B cell (primary cell): ENCODE measurements around the gene NCEH1. TPM values are rescaled to one million over a fixed set of nuclear protein-coding genes. Genes with fewer than 3 reads are reported as not detected.

Source experiments
- ATAC-seq: fragments of 200-7000 bp; cut with Tn5 transposase; one replicate; pipeline ENCODE4 v1.10.0; 2021; ENCODE audit warnings: low read depth, mild to moderate bottlenecking, moderate number of reproducible peaks, moderate library complexity
- CTCF ChIA-PET: fragments of 350-600 bp; sonication (Branson Sonifier 250); formaldehyde crosslinking; loops from one replicate; lab custom pipeline; 2021; ENCODE audit warnings: antibody characterized with exemption, inconsistent platforms; lab: Charles Lee
- POLR2A ChIA-PET: fragments of 350-600 bp; sonication (Branson Sonifier 250); formaldehyde crosslinking; loops from one replicate; lab custom pipeline; 2021; ENCODE audit warnings: antibody characterized with exemption; lab: Charles Lee
- DNase-seq: peaks from one replicate; pipeline ENCODE4 v3.0.0; 2013
- H2AFZ ChIP-seq: 2 replicates; pipeline ENCODE4 v1.6.1; 2012; ENCODE audit warnings: mild to moderate bottlenecking, low read depth, low read length; ENCODE audit not compliant: insufficient read depth, poor library complexity, severe bottlenecking
- H3K27ac ChIP-seq, 2 donors: 1 replicate in 1 of 2; 2 replicates in 1 of 2; pipeline ENCODE4 v1.5.1; 2012 to 2013; ENCODE audit warnings: low read length in 2 of 2, mild to moderate bottlenecking in 2 of 2, moderate library complexity in 1 of 2
- H3K27me3 ChIP-seq, 4 experiments: fragments of 200-600 bp in 1 of 4; sonication (generic) in 1 of 4; replicated peaks in 1 of 4; 1 replicate in 2 of 4; 2 replicates in 2 of 4; pipeline versions ENCODE4 v1.6.1 to v1.7.0; 2013 to 2016; ENCODE audit warnings: low read length in 3 of 4, mild to moderate bottlenecking in 2 of 4, mixed read lengths in 1 of 4, moderate library complexity in 1 of 4; ENCODE audit not compliant: insufficient read depth in 4 of 4, control insufficient read depth in 3 of 4; ENCODE audit errors: control extremely low read depth in 1 of 4
- H3K36me3 ChIP-seq, 2 experiments: replicated peaks in 1 of 2; 1 replicate in 1 of 2; 2 replicates in 1 of 2; pipeline versions ENCODE4 v1.6.1 to v1.7.1; 2013; ENCODE audit warnings: low read length in 1 of 2; ENCODE audit not compliant: insufficient read depth in 2 of 2, control insufficient read depth in 1 of 2; ENCODE audit errors: control extremely low read depth in 1 of 2, extremely low read depth in 1 of 2
- H3K4me1 ChIP-seq, 2 donors: fragments of 200-600 bp in 1 of 2; sonication (generic) in 1 of 2; 1 replicate in 1 of 2; 2 replicates in 1 of 2; pipeline versions ENCODE4 v1.5.1 to v1.6.1; 2013 to 2017; ENCODE audit warnings: low read length in 2 of 2; ENCODE audit not compliant: control insufficient read depth in 2 of 2, insufficient read depth in 2 of 2
- H3K4me2 ChIP-seq: replicated peaks from 2 replicates; pipeline ENCODE3; 2012; ENCODE audit warnings: mild to moderate bottlenecking, low read depth, low read length; ENCODE audit not compliant: poor library complexity, severe bottlenecking
- H3K4me3 ChIP-seq, 5 experiments: fragments of 200-600 bp in 1 of 5; sonication (generic) in 1 of 5; 1 replicate in 3 of 5; 2 replicates in 2 of 5; pipeline versions ENCODE4 v1.5.1 to v1.7.0; 2011 to 2016; ENCODE audit warnings: low read length in 4 of 5, mild to moderate bottlenecking in 4 of 5, low read depth in 2 of 5, control low read depth in 1 of 5, moderate library complexity in 1 of 5; ENCODE audit not compliant: insufficient read depth in 1 of 5; ENCODE audit errors: control extremely low read depth in 1 of 5, extremely low read depth in 1 of 5
- H3K79me2 ChIP-seq: fragments of 200-600 bp; sonication (generic); one replicate; pipeline ENCODE4 v1.6.0; 2016; ENCODE audit warnings: low read length; ENCODE audit not compliant: control insufficient read depth, insufficient read depth
- H3K9ac ChIP-seq: fragments of 200-600 bp; sonication (generic); 2 replicates; pipeline ENCODE4 v1.6.1; 2017; ENCODE audit warnings: mild to moderate bottlenecking, low read length, moderate library complexity
- H3K9me3 ChIP-seq, 3 donors: one replicate each; pipeline versions ENCODE4 v1.6.1 to v1.7.1; 2013; ENCODE audit warnings: low read length in 2 of 3; ENCODE audit not compliant: control insufficient read depth in 2 of 3, insufficient read depth in 1 of 3; ENCODE audit errors: control extremely low read depth in 1 of 3
- H4K20me1 ChIP-seq: 2 replicates; pipeline ENCODE4 v1.6.0; 2012; ENCODE audit warnings: mild to moderate bottlenecking, low read length; ENCODE audit not compliant: insufficient read depth, control insufficient read depth, poor library complexity, severe bottlenecking
- H3K27ac Mint-ChIP-seq: one replicate; pipeline ENCODE4 v1.8.0; 2021; ENCODE audit warnings: mixed read lengths
- H3K27me3 Mint-ChIP-seq: one replicate; pipeline ENCODE4 v1.8.0; 2021; ENCODE audit warnings: mixed read lengths
- H3K4me1 Mint-ChIP-seq: one replicate; pipeline ENCODE4 v1.8.0; 2021; ENCODE audit warnings: mixed read lengths
- H3K4me3 Mint-ChIP-seq: one replicate; pipeline ENCODE4 v1.8.0; 2021; ENCODE audit warnings: mixed read lengths
- H3K9me3 Mint-ChIP-seq: one replicate; pipeline ENCODE4 v1.8.0; 2022; ENCODE audit warnings: mixed read lengths; ENCODE audit not compliant: insufficient read depth
- CTCF ChIP-seq: fragments of 200-600 bp; IDR thresholded peaks from one replicate; pipeline ENCODE4 v1.8.0; 2022; ENCODE audit warnings: antibody characterized with exemption, mild to moderate bottlenecking
- EZH2 ChIP-seq: IDR thresholded peaks from 2 replicates; pipeline ENCODE4 v1.6.1; 2012; ENCODE audit warnings: borderline replicate concordance, low read depth, mild to moderate bottlenecking, moderate library complexity, low read length; ENCODE audit not compliant: insufficient read depth, poor library complexity, severe bottlenecking
- WGBS: methylation state at CpG from one replicate; pipeline ENCODE4 v1.1.5; 2013; ENCODE audit warnings: missing lambda C conversion rate; ENCODE audit not compliant: insufficient coverage; 5-methylcytosine and 5-hydroxymethylcytosine counted together
- intact Hi-C: fragments of 100-400 bp; cut with micrococcal nuclease; formaldehyde crosslinking; loops from one replicate; pipeline ENCODE4 v1.10.0; 2022
- polyA plus RNA-seq: library from polyadenylated mRNA; depleted of rRNA; stranded (reverse); fragments of >200 nt; gene quantifications from 2 replicates; pipeline ENCODE4 v1.2.3, GENCODE V29; 2012
- total RNA-seq, 2 donors: library from RNA; stranded (reverse); fragments of 120-200 nt in 1 of 2; gene quantifications; 1 replicate in 1 of 2; 2 replicates in 1 of 2; pipeline versions ENCODE4 v1.2.3 to v1.2.4, GENCODE V29; 2013 to 2022

Gene NCEH1
- total and polyA plus RNA-seq, 2 donors (not counting 1 experiment from before 2014, with no cell fraction given): 3.4 to 8.6 TPM

DNA sequence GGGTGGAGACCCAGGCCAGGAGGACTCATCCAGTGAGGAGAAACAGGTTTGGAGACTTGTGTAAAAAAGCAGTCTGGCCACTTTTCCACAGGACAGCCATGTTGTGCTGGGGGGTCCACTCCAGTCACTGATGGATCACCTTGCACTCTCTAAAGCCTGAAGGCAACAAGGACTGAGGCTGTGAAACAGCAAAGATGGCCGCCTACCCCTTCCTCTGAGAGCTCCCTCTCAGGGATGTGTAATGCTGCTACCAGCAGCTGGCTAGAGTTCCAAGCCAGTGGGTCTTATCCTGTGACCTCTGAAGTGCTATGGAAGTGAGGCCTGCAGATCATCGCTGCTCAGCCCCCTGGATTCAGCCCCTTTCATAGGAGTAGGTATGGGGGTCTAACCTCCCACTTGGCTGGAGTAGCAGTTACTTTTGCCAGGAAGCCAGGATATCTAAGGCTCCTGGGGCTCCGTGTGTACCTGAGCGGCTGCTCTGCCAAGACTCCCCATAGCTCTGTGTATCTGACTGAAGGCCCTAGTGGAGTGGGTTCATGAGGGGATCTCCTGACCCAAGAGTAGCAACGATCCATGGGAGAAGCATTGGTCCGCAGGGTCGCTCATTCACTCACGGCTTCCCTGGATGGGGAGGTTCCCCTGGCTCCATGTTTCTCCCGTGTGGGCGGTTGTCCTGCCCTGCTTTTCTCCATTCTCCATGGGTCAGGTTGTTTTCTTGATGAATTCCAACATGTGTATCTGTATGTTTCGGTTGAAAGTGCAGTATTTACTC, 117.8 kb downstream of the NCEH1 start:
- peaks cover 33% of the 10 kb centered on the region for H3K4me1 Mint-ChIP-seq
- H3K4me3 ChIP-seq: no peak overlapping the region
- intact Hi-C loops: loop anchor here (10.0 kb wide), 1 partner anchor 258 kb away; no protein-coding TSS in a partner anchor

More for the DNA sequence above, 117.8 kb downstream of the NCEH1 start:
- Mint-ChIP-seq H3K9me3 (no peaks in the 10 kb centered on the region), H3K4me3 (no peak overlapping the region), H3K27me3 (no peaks in the 10 kb centered on the region), H3K27ac (no peak overlapping the region)
- 97% methylated on average over 8 of the region's 11 CpGs for whole genome bisulfite sequencing
- no peaks in the 10 kb centered on the region for H3K27me3 ChIP-seq
- no peak overlapping the region for H3K27ac ChIP-seq
- H3K36me3 ChIP-seq: no peaks in the 10 kb centered on the region
- TF ChIP-seq CTCF (no peak), EZH2 (no peak)
- DNase-seq: peak; percentile 13
- no peaks in the 10 kb centered on the region for H3K79me2 ChIP-seq
- H3K9me3 ChIP-seq: no peaks in the 10 kb centered on the region
- peak overlapping the region; percentile 50 for H3K4me2 ChIP-seq
- ChIA-PET POLR2A (interaction anchor here (0.6 to 0.7 kb wide), 2 partner anchors 35 to 98 kb away, joined by 3 to 4 read pairs; no protein-coding TSS in a partner anchor), CTCF (interaction anchor here (1.2 to 5.5 kb wide), 4 partner anchors 10 to 105 kb away, joined by 3 to 66 read pairs (median 12); partner anchors contain the start of gene TNFSF10)
- H4K20me1 ChIP-seq: no peaks in the 10 kb centered on the region
- no peak overlapping the region for H3K9ac ChIP-seq
- peak overlapping the region; percentile 57 for H2AFZ ChIP-seq
- peaks cover 22 to 30% of the 10 kb centered on the region in 2 donors for H3K4me1 ChIP-seq
- no peak for ATAC-seq
